Inferior parietal cortex (tissue), 1 donor: ENCODE measurements around the gene PLEKHB1.
"Not testable (repeated sequence)": the region's sequence is repeated elsewhere in the genome, so short reads cannot be mapped to it uniquely, and the experiment has no call there.

Source experiments
- DNase-seq: peaks from one replicate; pipeline ENCODE4 v3.0.0-alpha.2; 2016; ENCODE audit errors: extremely low spot score

The PLEKHB1 gene

DNA sequence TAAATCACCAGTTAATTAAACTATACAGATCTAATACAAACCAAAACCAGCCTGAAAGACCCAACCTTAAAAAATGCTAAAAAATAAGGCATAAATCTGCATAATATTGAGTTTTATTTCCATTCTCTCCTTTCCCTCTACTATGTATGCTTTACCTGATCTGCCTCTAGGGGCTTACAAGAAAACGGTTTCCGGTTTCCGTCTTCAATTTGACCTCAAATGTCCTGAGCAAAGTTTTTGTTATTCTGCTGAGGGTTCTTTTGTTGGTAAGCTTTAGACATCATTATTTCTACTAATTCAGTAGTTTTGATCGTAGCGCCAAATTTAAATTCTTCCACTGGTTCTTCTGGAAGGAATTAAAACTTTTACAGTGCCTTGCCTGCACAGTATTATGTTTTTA, 30.2 kb downstream of the PLEKHB1 start:
- DNase-seq: not testable (repeated sequence)

DNA sequence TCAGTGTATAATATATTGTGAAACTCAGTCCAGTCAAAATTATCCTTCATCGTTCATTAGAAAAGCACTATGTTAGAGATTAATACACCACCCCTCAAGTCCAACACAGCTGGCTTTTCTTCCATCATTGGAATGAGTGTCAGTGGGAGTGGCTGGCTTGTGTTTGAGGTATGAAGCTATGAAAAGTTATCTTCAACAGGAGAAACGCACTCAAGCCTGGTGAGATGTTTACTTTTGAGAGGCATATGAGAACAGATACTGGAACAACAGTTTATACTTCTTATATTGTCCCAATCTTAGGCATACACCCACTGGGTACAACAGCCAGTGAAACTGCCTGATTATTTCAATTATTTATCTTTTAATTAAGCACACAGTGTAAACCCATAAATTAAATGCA, 34.3 kb downstream of the PLEKHB1 start:
- DNase-seq: no peak

DNA sequence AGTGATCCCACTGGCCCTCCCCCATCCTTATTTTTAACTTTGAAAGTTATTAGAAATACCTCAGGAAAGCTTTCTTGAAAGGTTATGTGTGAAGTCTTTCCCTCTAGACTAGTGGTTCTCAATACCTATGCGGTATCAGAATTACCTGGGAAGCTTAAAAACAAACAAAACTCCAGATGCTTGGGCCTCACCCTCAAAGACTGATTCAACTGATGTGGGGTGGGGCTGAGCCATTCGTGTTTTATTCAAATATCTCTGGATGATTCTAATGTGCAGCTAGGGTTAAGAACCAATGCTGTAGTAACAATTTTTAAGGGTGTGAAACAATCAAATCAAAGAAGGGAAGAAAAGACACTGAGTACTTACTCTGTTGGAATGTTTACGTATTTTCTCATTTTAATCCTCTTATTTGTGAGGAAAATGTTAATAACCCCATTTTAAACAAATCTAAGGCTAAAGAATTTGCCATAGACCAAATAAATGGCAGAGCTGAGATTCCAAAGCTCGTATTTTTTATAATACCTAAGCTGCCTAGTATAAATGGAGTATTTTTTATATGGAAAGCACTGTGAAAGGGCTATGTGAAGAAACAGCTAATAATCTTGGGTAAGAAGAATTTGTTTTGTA, 47.6 kb downstream of the PLEKHB1 start:
- DNase-seq: no peak

DNA sequence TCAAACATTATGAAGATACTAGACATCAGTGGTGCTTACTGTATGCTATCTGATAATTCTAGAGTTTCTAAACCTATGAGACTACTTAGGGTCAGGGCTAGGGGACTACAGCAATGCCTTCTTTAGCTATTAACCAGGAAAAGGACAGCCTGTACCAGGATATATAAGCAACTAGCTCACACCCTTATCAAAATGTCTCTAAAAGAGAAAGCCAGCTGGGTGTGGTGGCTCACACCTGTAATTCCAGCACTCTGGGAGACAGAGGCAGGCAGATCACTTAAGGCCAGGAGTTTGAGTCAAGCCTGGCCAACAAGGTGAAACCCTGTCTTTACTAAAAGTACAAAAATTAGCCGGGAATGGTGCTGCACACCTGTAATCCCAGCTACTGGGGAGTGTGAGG, 58.7 kb downstream of the PLEKHB1 start:
- no peak for DNase-seq

DNA sequence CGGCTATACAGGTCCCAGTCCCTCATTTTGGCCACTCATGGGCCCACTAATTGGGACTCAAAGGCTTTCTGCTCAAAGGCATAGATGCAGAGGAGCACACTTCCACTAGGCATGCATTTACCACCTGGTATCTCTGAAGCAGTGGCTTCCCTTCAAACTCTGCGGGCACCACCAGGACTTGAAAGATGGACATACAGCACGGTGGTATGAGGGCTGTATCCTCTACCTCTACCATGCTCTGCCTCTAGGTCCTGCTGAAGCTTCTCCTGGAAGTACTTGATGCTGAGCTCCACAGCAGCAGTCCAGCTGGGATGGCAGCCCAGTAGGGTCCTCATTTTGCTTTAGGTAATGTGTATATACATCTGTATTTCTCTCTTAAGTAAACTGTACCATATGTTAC, 64.6 kb downstream of the PLEKHB1 start:
- no peak for DNase-seq
